Measurements from ENCODE around the gene SAMD4B.

DNA sequence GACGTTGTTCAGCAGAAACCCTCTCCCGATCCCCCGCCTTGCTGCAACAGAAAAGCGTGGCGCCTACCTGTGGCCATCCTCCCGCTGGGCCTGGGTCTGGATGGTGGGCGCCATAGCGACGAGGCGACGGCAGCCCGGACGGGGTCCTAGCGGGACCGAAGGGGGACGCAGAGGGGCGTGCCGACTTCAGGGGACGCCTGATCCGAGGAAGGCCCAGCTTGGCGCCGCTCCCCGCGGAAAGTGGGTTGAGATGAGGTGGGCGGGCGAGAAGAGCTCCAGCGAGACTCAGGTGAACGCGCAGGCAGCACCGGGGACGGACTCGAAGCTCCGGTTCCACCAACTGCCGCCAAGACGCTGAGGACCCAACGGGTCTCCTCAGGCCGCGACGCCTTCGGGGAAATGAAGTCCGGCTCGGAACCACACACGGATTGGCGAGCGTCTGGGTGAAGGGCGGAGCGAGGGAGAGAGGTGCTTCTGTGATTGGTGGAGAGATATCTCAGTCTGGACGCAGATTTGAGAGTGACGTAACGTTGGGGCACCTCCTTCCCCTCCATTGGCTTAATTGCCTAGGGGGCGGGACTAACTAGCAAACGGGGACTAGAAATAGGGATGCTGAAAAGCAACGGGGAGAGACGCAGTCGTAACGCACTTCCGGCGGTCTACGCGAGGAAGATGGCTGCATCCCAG, 48.7 kb downstream of the SAMD4B start, which contains the start of the genes MED29 and PAF1:
- no peak for TF ChIP-seq ZZZ3 (IDR thresholded peaks at IDR 0.05)
- TF ChIP-seq ZBTB8A (IDR thresholded peaks at IDR 0.05; ENCODE audit: partially characterized antibody): no peak

Data from K562 (cell line).